Vagina (tissue), 2 donors: Measurements from ENCODE around the gene RALB. TPM values are rescaled to one million over a fixed set of nuclear protein-coding genes. Genes with fewer than 3 reads are reported as not detected.

Experiments
- DNase-seq, 2 donors: peaks; one replicate each; pipeline ENCODE4 v3.0.0-alpha.2; 2017; ENCODE audit errors: extremely low spot score in 2 of 2
- H3K27ac ChIP-seq: fragments of 200-600 bp; sonication (generic); one replicate; pipeline ENCODE4 v1.5.1; 2019
- H3K27me3 ChIP-seq: fragments of 200-600 bp; sonication (generic); one replicate; pipeline ENCODE4 v1.5.1; 2019
- H3K36me3 ChIP-seq, 2 donors: fragments of 200-600 bp; sonication (generic); one replicate each; pipeline ENCODE4 v1.5.1; 2017 to 2019
- H3K4me1 ChIP-seq: fragments of 200-600 bp; sonication (generic); one replicate; pipeline ENCODE4 v1.5.1; 2019
- H3K4me3 ChIP-seq, 2 donors: fragments of 200-600 bp; sonication (generic); 1 replicate in 1 of 2; 2 replicates in 1 of 2; pipeline ENCODE4 v1.5.1; 2016 to 2019
- H3K9me3 ChIP-seq: fragments of 200-600 bp; sonication (generic); one replicate; pipeline ENCODE4 v1.5.1; 2019
- CTCF ChIP-seq, 3 experiments: fragments of 450-650 bp in 2 of 3; fragments of 200-600 bp in 1 of 3; sonication (generic) in 1 of 3; IDR thresholded peaks; one replicate each; pipeline ENCODE4 v1.5.1; 2017 to 2019; ENCODE audit warnings: antibody characterized with exemption in 3 of 3, mild to moderate bottlenecking in 2 of 3, moderate library complexity in 2 of 3
- POLR2A ChIP-seq, 2 donors: fragments of 450-650 bp; IDR thresholded peaks; one replicate each; pipeline ENCODE4 v1.6.1; 2017; ENCODE audit warnings: antibody characterized with exemption in 2 of 2, mild to moderate bottlenecking in 2 of 2, moderate library complexity in 2 of 2
- POLR2AphosphoS5 ChIP-seq, 2 donors: sonication (generic); formaldehyde crosslinking; IDR thresholded peaks; one replicate each; pipeline ENCODE4 v1.9.0; 2017; ENCODE audit warnings: antibody characterized with exemption in 2 of 2, mild to moderate bottlenecking in 2 of 2, low read depth in 1 of 2; ENCODE audit not compliant: insufficient read depth in 1 of 2
- intact Hi-C: fragments of 100-400 bp; cut with DNase I; formaldehyde crosslinking; loops from one replicate; pipeline ENCODE4 v1.15.1; 2023
- total RNA-seq: library from RNA; depleted of rRNA; stranded (reverse); fragments of >200 nt; gene quantifications from one replicate; pipeline ENCODE4 v1.2.3, GENCODE V29; 2016

Gene RALB
- total RNA-seq, 1 donor from 2014 or later, result 44.0 TPM

- DNase-seq, result no peak
- Histone ChIP-seq H3K36me3 (no peaks in the 10 kb centered on the region), H3K27me3 (no peaks in the 10 kb centered on the region), H3K9me3 (no peaks in the 10 kb centered on the region), H3K4me3 (no peak overlapping the region), H3K4me1 (peaks cover 36% of the 10 kb centered on the region), H3K27ac (peak overlapping the region; percentile 81)
- TF ChIP-seq CTCF (IDR thresholded peaks at IDR 0.05) (no peak), POLR2AphosphoS5 (IDR thresholded peaks at IDR 0.05; ENCODE audit: insufficient read depth in 1 of 2, low read depth in 1 of 2) (no peak), POLR2A (IDR thresholded peaks at IDR 0.05) (no peak)
- intact Hi-C loops, result loop anchor here (5.0 to 10.0 kb wide), 2 partner anchors 90 to 203 kb away; partner anchors contain the start of gene TMEM185B
These were observed 62.2 kb downstream of the RALB start for GRCh38 chr2:120314690-120315366.

- Histone ChIP-seq H3K4me1 (peaks cover 42% of the 10 kb centered on the region), H3K36me3 (no peaks in the 10 kb centered on the region), H3K9me3 (no peaks in the 10 kb centered on the region), H3K4me3 (no peak overlapping the region), H3K27ac (no peak overlapping the region), H3K27me3 (no peaks in the 10 kb centered on the region)
- no peak for DNase-seq
- intact Hi-C loops, result loop anchor here (5.0 to 10.0 kb wide), 2 partner anchors 91 to 203 kb away; partner anchors contain the start of gene TMEM185B
- TF ChIP-seq POLR2AphosphoS5 (IDR thresholded peaks at IDR 0.05; ENCODE audit: insufficient read depth in 1 of 2, low read depth in 1 of 2) (no peak), CTCF (IDR thresholded peaks at IDR 0.05) (no peak), POLR2A (IDR thresholded peaks at IDR 0.05) (no peak)
These were observed 62.8 kb downstream of the RALB start for GRCh38 chr2:120315367-120316033.

- intact Hi-C loops, result loop anchor here (5.0 to 10.0 kb wide), 2 partner anchors 91 to 204 kb away; partner anchors contain the start of gene TMEM185B
- Histone ChIP-seq H3K36me3 (no peaks in the 10 kb centered on the region), H3K9me3 (no peaks in the 10 kb centered on the region), H3K27me3 (no peaks in the 10 kb centered on the region), H3K27ac (no peak overlapping the region), H3K4me1 (peaks cover 44% of the 10 kb centered on the region), H3K4me3 (no peak overlapping the region)
- TF ChIP-seq POLR2A (IDR thresholded peaks at IDR 0.05) (no peak), CTCF (IDR thresholded peaks at IDR 0.05) (no peak), POLR2AphosphoS5 (IDR thresholded peaks at IDR 0.05; ENCODE audit: insufficient read depth in 1 of 2, low read depth in 1 of 2) (no peak)
- no peak for DNase-seq
These were observed 63.4 kb downstream of the RALB start for GRCh38 chr2:120316071-120316470.

- Histone ChIP-seq H3K27ac (peak overlapping the region; percentile 23), H3K4me3 (no peak overlapping the region), H3K4me1 (peaks cover 44% of the 10 kb centered on the region), H3K9me3 (no peaks in the 10 kb centered on the region), H3K27me3 (no peaks in the 10 kb centered on the region), H3K36me3 (no peaks in the 10 kb centered on the region)
- no peak for DNase-seq
- TF ChIP-seq POLR2AphosphoS5 (IDR thresholded peaks at IDR 0.05; ENCODE audit: insufficient read depth in 1 of 2, low read depth in 1 of 2), result no peak
- TF ChIP-seq CTCF (IDR thresholded peaks at IDR 0.05), result no peak
- TF ChIP-seq POLR2A (IDR thresholded peaks at IDR 0.05), result no peak
- intact Hi-C loops, result loop anchor here (5.0 to 10.0 kb wide), 2 partner anchors 92 to 204 kb away; partner anchors contain the start of gene TMEM185B
These were observed 64.0 kb downstream of the RALB start for GRCh38 chr2:120316528-120317179.
